CD8-positive, alpha-beta memory T cell (primary cell): ENCODE measurements around the gene SRGAP1. TPM values are rescaled to one million over a fixed set of nuclear protein-coding genes. Genes with fewer than 3 reads are reported as not detected.
"Not testable (repeated sequence)": the region's sequence is repeated elsewhere in the genome, so short reads cannot be mapped to it uniquely, and the experiment has no call there.

Source experiments
- CTCF ChIA-PET: fragments of 350-600 bp; sonication (Branson Sonifier 250); formaldehyde crosslinking; loops from one replicate; lab custom pipeline; 2021; ENCODE audit warnings: antibody characterized with exemption; lab: Charles Lee
- POLR2A ChIA-PET: fragments of 350-600 bp; sonication (Branson Sonifier 250); formaldehyde crosslinking; loops from one replicate; lab custom pipeline; 2021; ENCODE audit warnings: antibody characterized with exemption; lab: Charles Lee
- DNase-seq, 5 donors: peaks; one replicate each; pipeline versions ENCODE4 v3.0.0 to v3.0.0-alpha.2; 2020 to 2022; ENCODE audit warnings: mixed read lengths in 1 of 5
- H3K27ac ChIP-seq: one replicate; pipeline ENCODE4 v1.7.0; 2013; ENCODE audit warnings: low read depth, mild to moderate bottlenecking, low read length, moderate library complexity
- H3K27me3 ChIP-seq: 2 replicates; pipeline ENCODE4 v1.7.0; 2013; ENCODE audit warnings: low read length, mild to moderate bottlenecking; ENCODE audit not compliant: insufficient read depth, poor library complexity, severe bottlenecking
- H3K36me3 ChIP-seq: 2 replicates; pipeline ENCODE4 v1.7.0; 2013; ENCODE audit warnings: mild to moderate bottlenecking, low read length, moderate library complexity; ENCODE audit not compliant: insufficient read depth
- H3K4me1 ChIP-seq: 2 replicates; pipeline ENCODE4 v1.7.0; 2013; ENCODE audit warnings: mild to moderate bottlenecking, low read length, moderate library complexity; ENCODE audit not compliant: insufficient read depth
- H3K4me3 ChIP-seq: 2 replicates; pipeline ENCODE4 v1.7.0; 2013; ENCODE audit warnings: mild to moderate bottlenecking, low read length
- H3K9me3 ChIP-seq: 2 replicates; pipeline ENCODE4 v1.7.0; 2013; ENCODE audit warnings: mild to moderate bottlenecking, low read length
- H3K27ac Mint-ChIP-seq, 8 donors: one replicate each; pipeline ENCODE4 v1.8.0; 2020 to 2021; ENCODE audit warnings: mixed read lengths in 8 of 8, mild to moderate bottlenecking in 6 of 8, inconsistent platforms in 3 of 8, moderate library complexity in 3 of 8
- H3K27me3 Mint-ChIP-seq, 2 donors: one replicate each; pipeline ENCODE4 v1.8.0; 2020 to 2021; ENCODE audit warnings: mixed read lengths in 2 of 2, mild to moderate bottlenecking in 1 of 2, moderate library complexity in 1 of 2
- H3K36me3 Mint-ChIP-seq, 3 donors: one replicate each; pipeline ENCODE4 v1.8.0; 2020 to 2021; ENCODE audit warnings: mixed read lengths in 3 of 3, inconsistent platforms in 1 of 3, mild to moderate bottlenecking in 1 of 3
- H3K4me1 Mint-ChIP-seq, 3 donors: one replicate each; pipeline ENCODE4 v1.8.0; 2020 to 2021; ENCODE audit warnings: mixed read lengths in 3 of 3, inconsistent platforms in 1 of 3, mild to moderate bottlenecking in 1 of 3
- H3K4me3 Mint-ChIP-seq, 7 donors: one replicate each; pipeline ENCODE4 v1.8.0; 2020 to 2021; ENCODE audit warnings: mixed read lengths in 7 of 7, mild to moderate bottlenecking in 6 of 7, moderate library complexity in 4 of 7, inconsistent platforms in 2 of 7
- H3K9me3 Mint-ChIP-seq, 5 donors: one replicate each; pipeline ENCODE4 v1.8.0; 2020 to 2022; ENCODE audit warnings: mixed read lengths in 5 of 5, mild to moderate bottlenecking in 3 of 5, moderate library complexity in 2 of 5, inconsistent platforms in 1 of 5
- polyA plus RNA-seq: library from polyadenylated mRNA; unstranded; fragments of 300-500 nt; fragmentation: Illumina TruSeq; gene quantifications from one replicate; pipeline ENCODE4 v1.2.3, GENCODE V29; 2021
- total RNA-seq, 2 experiments: library from RNA; stranded (reverse); gene quantifications; one replicate each; pipeline ENCODE4 v1.2.3, GENCODE V29; 2021

Gene SRGAP1
- total and polyA plus RNA-seq, 3 experiments from 2014 or later = 0.09 to 0.64 (median 0.61) TPM

GRCh38 chr12:64103825-64104740 is 259.6 kb downstream of the SRGAP1 start:
- Mint-ChIP-seq H3K36me3 (no peaks in the 10 kb centered on the region), H3K4me3 (no peak overlapping the region), H3K27me3 (peaks cover 3 to 37% of the 10 kb centered on the region in 2 donors), H3K4me1 (no peaks in the 10 kb centered on the region), H3K9me3 (no peaks in the 10 kb centered on the region), H3K27ac (no peak overlapping the region)
- H3K27ac ChIP-seq = no peak overlapping the region
- H3K4me3 ChIP-seq = no peak overlapping the region
- no peaks in the 10 kb centered on the region for H3K36me3 ChIP-seq
- no peaks in the 10 kb centered on the region for H3K9me3 ChIP-seq
- CTCF ChIA-PET = no interaction called here
- no peaks in the 10 kb centered on the region for H3K4me1 ChIP-seq
- no peaks in the 10 kb centered on the region for H3K27me3 ChIP-seq
- DNase-seq = no peak
- POLR2A ChIA-PET = no interaction called here

DNA sequence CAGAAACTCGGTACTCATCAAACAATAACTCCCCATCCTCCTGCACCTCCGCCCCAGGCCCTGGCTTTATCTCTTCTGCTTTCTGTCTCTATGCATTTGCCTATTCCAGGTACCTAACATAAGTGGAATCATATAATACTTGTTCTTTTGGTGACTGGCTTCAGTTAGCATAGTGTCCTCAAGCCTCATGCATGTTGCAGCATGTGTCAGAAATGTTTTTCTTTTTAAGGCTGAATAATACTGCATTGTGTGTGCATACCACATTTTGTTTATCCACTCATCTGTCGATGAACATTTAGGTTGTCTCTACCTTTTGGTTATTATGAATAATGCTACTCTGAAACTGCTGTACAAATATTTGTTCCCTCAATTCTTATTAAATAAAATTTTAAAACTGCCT is 260.5 kb downstream of the SRGAP1 start:
- Histone ChIP-seq H3K4me1 (no peaks in the 10 kb centered on the region), H3K27ac (no peak overlapping the region), H3K36me3 (no peaks in the 10 kb centered on the region), H3K27me3 (no peaks in the 10 kb centered on the region), H3K4me3 (no peak overlapping the region), H3K9me3 (no peaks in the 10 kb centered on the region)
- Mint-ChIP-seq H3K4me3 (no peak overlapping the region), H3K4me1 (no peaks in the 10 kb centered on the region), H3K27ac (peak overlapping the region in 1 of 8 donors; percentile 2), H3K36me3 (no peaks in the 10 kb centered on the region), H3K27me3 (peaks cover 3 to 33% of the 10 kb centered on the region in 2 donors), H3K9me3 (no peaks in the 10 kb centered on the region)
- POLR2A ChIA-PET = no interaction called here
- CTCF ChIA-PET = no interaction called here
- DNase-seq = no peak

GRCh38 chr12:64107776-64108175 is 263.3 kb downstream of the SRGAP1 start:
- DNase-seq = no peak
- Mint-ChIP-seq H3K27ac (no peak overlapping the region), H3K4me3 (no peak overlapping the region), H3K4me1 (no peaks in the 10 kb centered on the region), H3K9me3 (peaks cover 0 to 2% (median 0%) of the 10 kb centered on the region in 5 donors), H3K27me3 (peaks cover 4 to 22% of the 10 kb centered on the region in 2 donors), H3K36me3 (peaks cover 0 to 2% (median 0%) of the 10 kb centered on the region in 3 donors)
- ChIA-PET POLR2A (no interaction called here), CTCF (no interaction called here)
- no peaks in the 10 kb centered on the region for H3K4me1 ChIP-seq
- H3K4me3 ChIP-seq = no peak overlapping the region
- H3K36me3 ChIP-seq = no peaks in the 10 kb centered on the region
- H3K27ac ChIP-seq = no peak overlapping the region
- H3K27me3 ChIP-seq = no peaks in the 10 kb centered on the region
- no peaks in the 10 kb centered on the region for H3K9me3 ChIP-seq

- Mint-ChIP-seq H3K27me3 (peaks cover 5 to 21% of the 10 kb centered on the region in 2 donors), H3K4me1 (no peaks in the 10 kb centered on the region), H3K36me3 (peaks cover 0 to 2% (median 0%) of the 10 kb centered on the region in 3 donors), H3K9me3 (peaks cover 0 to 2% (median 0%) of the 10 kb centered on the region in 5 donors), H3K27ac (no peak overlapping the region), H3K4me3 (no peak overlapping the region)
- ChIA-PET CTCF (no interaction called here), POLR2A (no interaction called here)
- Histone ChIP-seq H3K9me3 (no peaks in the 10 kb centered on the region), H3K4me3 (no peak overlapping the region), H3K27ac (no peak overlapping the region), H3K36me3 (no peaks in the 10 kb centered on the region), H3K4me1 (no peaks in the 10 kb centered on the region), H3K27me3 (no peaks in the 10 kb centered on the region)
- DNase-seq = no peak
Observed at GRCh38 chr12:64109706-64110105, 265.2 kb downstream of the SRGAP1 start.

GRCh38 chr12:64110864-64111263 is 266.4 kb downstream of the SRGAP1 start:
- H3K27me3 ChIP-seq = no peaks in the 10 kb centered on the region
- H3K36me3 Mint-ChIP-seq = peaks cover 0 to 2% (median 0%) of the 10 kb centered on the region in 3 donors
- H3K9me3 Mint-ChIP-seq = peaks cover 0 to 2% (median 0%) of the 10 kb centered on the region in 5 donors
- H3K9me3 ChIP-seq = no peaks in the 10 kb centered on the region
- POLR2A ChIA-PET = no interaction called here
- H3K27ac Mint-ChIP-seq = no peak overlapping the region
- H3K4me3 Mint-ChIP-seq = no peak overlapping the region
- H3K36me3 ChIP-seq = no peaks in the 10 kb centered on the region
- H3K27me3 Mint-ChIP-seq = peaks cover 7 to 17% of the 10 kb centered on the region in 2 donors
- H3K4me3 ChIP-seq = no peak overlapping the region
- CTCF ChIA-PET = no interaction called here
- H3K4me1 ChIP-seq = no peaks in the 10 kb centered on the region
- DNase-seq = no peak
- H3K4me1 Mint-ChIP-seq = no peaks in the 10 kb centered on the region
- H3K27ac ChIP-seq = no peak overlapping the region

GRCh38 chr12:64116969-64117368 is 272.5 kb downstream of the SRGAP1 start:
- ChIA-PET POLR2A (no interaction called here), CTCF (no interaction called here)
- Mint-ChIP-seq H3K4me1 (no peaks in the 10 kb centered on the region), H3K36me3 (peaks cover 0 to 2% (median 0%) of the 10 kb centered on the region in 3 donors), H3K27ac (no peak overlapping the region), H3K4me3 (no peak overlapping the region), H3K27me3 (peaks cover 6 to 25% of the 10 kb centered on the region in 2 donors), H3K9me3 (peaks cover 0 to 2% (median 0%) of the 10 kb centered on the region in 5 donors)
- Histone ChIP-seq H3K36me3 (no peaks in the 10 kb centered on the region), H3K4me3 (no peak overlapping the region), H3K9me3 (no peaks in the 10 kb centered on the region), H3K27ac (no peak overlapping the region), H3K4me1 (no peaks in the 10 kb centered on the region), H3K27me3 (no peaks in the 10 kb centered on the region)
- no peak for DNase-seq

DNA sequence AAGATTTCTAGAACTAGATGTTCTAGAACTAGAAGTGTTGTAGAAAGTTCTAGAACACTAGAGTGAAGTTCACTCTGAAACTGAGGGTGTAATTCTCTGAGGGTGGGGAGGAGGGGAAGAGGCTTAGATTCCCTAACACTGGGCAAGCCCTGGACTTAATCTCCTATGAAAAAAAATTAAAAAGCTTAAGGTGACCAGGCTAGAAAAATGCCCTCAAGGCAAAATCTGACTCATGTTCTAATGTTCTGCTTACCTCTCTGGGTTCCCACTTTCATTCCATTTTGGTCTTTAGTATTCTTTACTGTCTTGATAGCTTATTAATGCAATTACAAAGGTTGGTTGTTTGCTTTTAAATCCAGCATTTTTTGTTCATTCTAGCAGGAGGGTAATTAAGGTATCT is 276.1 kb downstream of the SRGAP1 start:
- Histone ChIP-seq H3K9me3 (no peaks in the 10 kb centered on the region), H3K27me3 (no peaks in the 10 kb centered on the region), H3K4me1 (no peaks in the 10 kb centered on the region), H3K4me3 (no peak overlapping the region), H3K27ac (no peak overlapping the region), H3K36me3 (no peaks in the 10 kb centered on the region)
- Mint-ChIP-seq H3K4me1 (no peaks in the 10 kb centered on the region), H3K27me3 (peaks cover 8 to 34% of the 10 kb centered on the region in 2 donors), H3K27ac (no peak overlapping the region), H3K36me3 (no peaks in the 10 kb centered on the region), H3K4me3 (no peak overlapping the region), H3K9me3 (no peaks in the 10 kb centered on the region)
- DNase-seq = no peak
- ChIA-PET CTCF (no interaction called here), POLR2A (no interaction called here)

DNA sequence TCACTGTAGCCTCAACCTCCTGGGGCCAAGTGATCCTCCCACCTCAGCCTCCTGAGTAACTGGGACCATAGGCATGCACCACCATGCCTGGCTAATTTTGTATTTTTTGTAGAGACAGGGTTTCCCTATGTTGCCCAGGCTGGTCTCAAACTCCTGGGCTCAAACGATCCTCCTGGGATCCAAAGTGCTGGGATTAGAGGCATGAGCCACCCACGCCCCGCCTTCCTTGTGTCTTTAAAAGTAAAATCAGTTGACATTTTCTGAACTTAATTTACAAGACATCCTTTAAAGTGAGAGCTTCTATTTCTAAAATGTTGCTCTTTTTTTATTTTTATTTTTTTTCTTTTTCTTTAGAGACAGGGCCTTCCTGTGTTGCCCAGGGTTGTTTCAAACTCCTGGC is 276.6 kb downstream of the SRGAP1 start:
- H3K27me3 ChIP-seq, CTCF ChIA-PET, H3K4me1 ChIP-seq, H3K4me3 ChIP-seq, H3K27ac ChIP-seq, DNase-seq, H3K4me1 Mint-ChIP-seq, POLR2A ChIA-PET, H3K9me3 Mint-ChIP-seq, H3K36me3 ChIP-seq, H3K4me3 Mint-ChIP-seq, H3K36me3 Mint-ChIP-seq, H3K9me3 ChIP-seq, H3K27ac Mint-ChIP-seq: not testable (repeated sequence)
- H3K27me3 Mint-ChIP-seq = peaks cover 8 to 34% of the 10 kb centered on the region in 2 donors
